Mucosa of stomach (tissue), 1 donor: ENCODE measurements around the gene BTBD3.

ENCODE experiments used
- H3K27me3 ChIP-seq: one replicate; pipeline ENCODE4 v1.7.0; 2013; ENCODE audit warnings: mild to moderate bottlenecking, low read length; ENCODE audit not compliant: control insufficient read depth, insufficient read depth
- H3K36me3 ChIP-seq: one replicate; pipeline ENCODE4 v1.7.0; 2013; ENCODE audit warnings: low read length; ENCODE audit not compliant: control insufficient read depth, insufficient read depth
- H3K4me1 ChIP-seq: one replicate; pipeline ENCODE4 v1.7.0; 2013; ENCODE audit warnings: mild to moderate bottlenecking, low read length; ENCODE audit not compliant: control insufficient read depth, insufficient read depth
- H3K4me3 ChIP-seq: one replicate; pipeline ENCODE4 v1.7.0; 2013; ENCODE audit warnings: low read length
- H3K9ac ChIP-seq: one replicate; pipeline ENCODE4 v1.7.0; 2013; ENCODE audit warnings: mild to moderate bottlenecking, low read length, moderate library complexity
- H3K9me3 ChIP-seq: one replicate; pipeline ENCODE4 v1.7.0; 2013; ENCODE audit warnings: mild to moderate bottlenecking, low read length, moderate library complexity; ENCODE audit not compliant: control insufficient read depth
- donor health status: Pancreatic carcinoma.

Gene BTBD3

DNA sequence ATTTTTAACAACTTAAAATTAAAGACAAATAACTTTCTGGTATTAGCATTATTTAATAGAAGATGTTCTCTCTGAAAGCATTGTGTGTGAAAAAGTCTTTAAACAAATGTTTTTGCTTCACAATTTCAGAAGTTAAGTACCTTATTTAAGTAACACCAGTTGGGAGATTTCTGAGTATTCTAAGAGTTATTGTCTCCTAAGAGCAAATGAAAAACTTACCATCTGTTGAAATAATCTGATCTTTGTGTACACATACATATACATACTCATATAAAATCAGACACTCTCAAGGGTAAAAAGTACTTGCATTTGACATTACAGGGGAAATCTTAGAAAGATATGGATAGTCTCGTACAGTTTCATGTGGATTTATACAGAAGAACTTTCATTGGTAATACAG is 2.4 kb downstream of the BTBD3 start:
- H3K4me1 ChIP-seq = peaks cover 13% of the 10 kb centered on the region
- no peaks in the 10 kb centered on the region for H3K36me3 ChIP-seq
- no peaks in the 10 kb centered on the region for H3K27me3 ChIP-seq
- peak overlapping the region; percentile 75 for H3K9ac ChIP-seq
- H3K9me3 ChIP-seq = no peaks in the 10 kb centered on the region
- peak overlapping the region; percentile 32 for H3K4me3 ChIP-seq

DNA sequence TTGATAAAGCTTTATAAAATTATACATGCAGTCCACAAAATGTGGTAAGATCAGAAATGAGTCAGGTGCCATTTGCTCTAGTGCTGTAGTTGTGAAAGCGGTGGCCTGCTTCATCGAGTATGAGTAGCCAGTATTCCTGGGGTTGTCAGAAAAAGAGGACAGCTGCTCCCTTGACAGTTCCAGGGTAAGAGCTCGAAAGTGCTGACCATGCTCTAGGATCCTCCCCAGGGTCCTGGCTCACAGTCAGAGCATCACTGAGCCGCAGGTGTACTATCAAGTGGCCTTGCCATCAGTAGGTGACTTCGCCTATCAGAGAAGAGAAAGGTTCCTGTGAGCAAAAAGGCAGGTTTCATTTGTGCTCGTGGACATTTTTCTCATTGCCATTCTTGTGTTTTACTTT is 3.6 kb downstream of the BTBD3 start:
- H3K9me3 ChIP-seq = no peaks in the 10 kb centered on the region
- no peaks in the 10 kb centered on the region for H3K27me3 ChIP-seq
- H3K9ac ChIP-seq = no peak overlapping the region
- peaks cover 10% of the 10 kb centered on the region for H3K4me1 ChIP-seq
- H3K36me3 ChIP-seq = no peaks in the 10 kb centered on the region
- no peak overlapping the region for H3K4me3 ChIP-seq

DNA sequence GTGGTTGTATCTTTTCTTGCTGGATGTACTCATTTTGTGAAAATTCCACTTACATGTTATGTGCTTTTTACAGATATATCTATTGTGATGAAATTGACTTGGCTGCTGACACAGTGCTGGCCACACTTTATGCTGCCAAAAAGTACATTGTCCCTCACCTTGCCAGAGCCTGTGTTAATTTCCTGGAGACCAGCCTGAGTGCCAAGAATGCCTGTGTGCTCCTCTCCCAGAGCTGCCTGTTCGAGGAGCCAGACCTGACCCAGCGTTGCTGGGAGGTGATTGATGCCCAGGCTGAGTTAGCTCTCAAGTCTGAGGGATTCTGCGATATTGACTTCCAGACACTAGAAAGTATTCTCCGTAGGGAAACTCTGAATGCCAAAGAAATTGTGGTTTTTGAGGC is 4.9 kb downstream of the BTBD3 start:
- Histone ChIP-seq H3K4me1 (no peaks in the 10 kb centered on the region), H3K27me3 (no peaks in the 10 kb centered on the region), H3K36me3 (no peaks in the 10 kb centered on the region), H3K9me3 (no peaks in the 10 kb centered on the region), H3K9ac (no peak overlapping the region), H3K4me3 (no peak overlapping the region)

DNA sequence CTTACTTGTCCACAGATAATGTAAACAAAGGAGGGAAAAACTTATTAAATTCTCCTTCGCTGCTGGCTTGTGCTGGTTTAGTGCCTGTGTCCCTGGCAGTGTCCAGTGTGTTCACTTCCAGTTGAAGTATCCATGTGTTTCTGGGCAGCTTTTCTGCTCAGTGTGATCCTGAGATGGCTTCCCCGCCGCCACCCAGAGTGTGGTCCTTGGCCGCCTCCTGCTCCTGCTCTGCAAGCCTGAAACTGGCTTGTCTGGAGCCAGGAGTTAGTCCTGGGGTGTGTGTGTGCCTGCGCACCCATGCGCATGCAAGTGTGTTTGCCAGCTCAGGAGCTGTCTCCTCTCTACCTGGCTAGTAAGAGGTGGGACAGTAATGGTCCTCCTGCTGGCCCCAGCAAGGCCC is 7.2 kb downstream of the BTBD3 start:
- no peak overlapping the region for H3K9ac ChIP-seq
- no peaks in the 10 kb centered on the region for H3K4me1 ChIP-seq
- H3K4me3 ChIP-seq = no peak overlapping the region
- no peaks in the 10 kb centered on the region for H3K27me3 ChIP-seq
- no peaks in the 10 kb centered on the region for H3K36me3 ChIP-seq
- H3K9me3 ChIP-seq = no peaks in the 10 kb centered on the region

DNA sequence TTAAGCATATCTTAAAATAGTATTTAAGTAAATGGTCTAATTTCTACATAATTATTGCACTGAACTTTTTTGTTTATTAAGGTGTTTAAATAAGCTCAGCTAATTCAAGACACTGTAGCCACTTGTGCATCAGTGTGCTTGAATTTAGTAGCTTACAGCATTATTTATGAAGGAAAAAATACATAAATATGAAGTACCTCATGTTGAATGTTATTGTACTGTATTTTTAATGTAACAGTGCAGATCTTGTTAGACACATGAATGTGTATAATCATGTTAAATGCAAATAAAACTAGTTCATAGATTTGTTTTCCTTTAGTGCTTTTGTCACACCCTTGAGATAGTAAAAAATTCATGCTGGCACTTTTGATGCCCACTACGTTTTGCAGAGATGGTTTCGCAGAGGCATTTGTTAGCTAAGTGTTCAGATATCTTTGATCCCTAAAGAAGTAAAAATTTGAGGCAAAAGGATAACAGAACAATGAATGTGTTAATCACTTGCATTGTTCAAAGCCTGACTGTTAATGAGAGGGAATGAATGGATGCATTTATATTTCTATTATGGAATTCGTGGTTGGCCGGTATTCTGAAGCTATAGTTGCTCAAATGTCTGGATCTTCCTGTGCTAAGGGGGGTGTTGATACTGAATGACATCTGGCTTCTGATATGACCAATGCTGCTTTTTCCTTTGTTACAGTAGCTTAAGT is 8.8 kb downstream of the BTBD3 start:
- Histone ChIP-seq H3K27me3 (no peaks in the 10 kb centered on the region), H3K9me3 (no peaks in the 10 kb centered on the region), H3K9ac (no peak overlapping the region), H3K4me1 (no peaks in the 10 kb centered on the region), H3K4me3 (no peak overlapping the region), H3K36me3 (no peaks in the 10 kb centered on the region)

DNA sequence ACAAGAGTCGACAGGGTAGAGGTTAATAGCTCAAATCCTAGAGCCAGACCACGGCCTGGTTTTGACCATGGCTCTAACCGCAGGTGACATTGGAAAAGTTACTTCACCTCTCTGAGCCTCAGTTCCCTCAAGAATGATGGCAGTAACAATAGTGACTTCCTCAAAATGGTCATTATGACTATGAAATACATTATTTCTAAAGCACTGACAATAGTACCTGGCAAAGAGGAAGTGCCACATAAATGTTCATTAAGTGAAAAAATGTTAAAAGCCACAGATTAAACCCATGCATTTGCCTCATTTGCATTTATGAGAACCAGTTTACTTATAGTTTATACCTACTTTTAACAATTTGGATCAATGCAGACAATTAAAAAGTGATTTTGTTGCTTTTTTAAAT is 12.3 kb downstream of the BTBD3 start:
- Histone ChIP-seq H3K4me1 (no peaks in the 10 kb centered on the region), H3K9ac (no peak overlapping the region), H3K27me3 (no peaks in the 10 kb centered on the region), H3K9me3 (no peaks in the 10 kb centered on the region), H3K36me3 (no peaks in the 10 kb centered on the region), H3K4me3 (no peak overlapping the region)

DNA sequence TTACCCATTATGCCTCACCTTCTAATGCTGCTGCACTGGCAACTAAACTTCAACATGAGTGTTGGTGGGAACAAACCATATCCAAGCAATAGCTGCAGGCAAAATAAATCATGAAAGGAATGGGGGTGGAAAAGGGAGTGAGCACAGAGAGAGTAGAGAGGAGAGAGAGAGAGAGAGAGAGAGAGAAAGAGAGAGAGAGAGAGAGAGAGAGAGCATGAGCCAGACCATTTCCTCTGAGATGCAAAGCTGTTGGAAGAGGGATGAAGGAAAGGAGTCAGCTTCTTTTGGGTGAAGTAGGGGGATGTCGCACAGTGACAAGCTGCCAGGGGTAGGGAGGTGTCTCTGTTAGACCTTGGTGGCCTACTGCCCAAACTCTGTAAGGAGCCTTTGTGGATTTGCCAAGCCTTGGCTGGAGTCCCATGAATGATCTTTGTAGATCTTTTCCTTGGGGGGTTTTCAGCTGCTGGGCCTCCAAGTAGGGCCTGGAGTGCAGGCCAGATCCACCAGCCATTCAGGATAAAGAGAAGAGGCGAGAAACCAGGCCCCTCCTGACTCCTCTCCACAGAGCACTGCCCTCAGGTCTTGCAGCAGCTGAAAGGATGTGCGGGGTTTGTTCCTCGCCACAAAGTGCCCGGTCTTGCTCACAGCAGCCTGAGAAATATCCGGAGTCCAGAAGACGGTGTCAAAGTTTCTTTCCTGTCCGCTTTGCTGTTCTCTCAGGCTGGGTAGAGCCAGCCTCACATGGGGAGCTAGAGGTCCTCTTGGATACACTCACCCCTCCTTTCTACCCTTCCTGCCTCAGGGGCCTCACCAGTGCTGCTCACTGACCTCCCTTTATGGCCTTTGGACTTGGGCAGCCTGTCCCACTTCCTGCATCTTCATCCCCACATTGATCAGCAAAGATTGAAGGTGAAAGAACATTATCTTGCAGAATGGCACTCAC is 17.8 kb downstream of the BTBD3 start:
- no peak overlapping the region for H3K9ac ChIP-seq
- peaks cover 3% of the 10 kb centered on the region for H3K4me1 ChIP-seq
- H3K4me3 ChIP-seq = no peak overlapping the region
- H3K36me3 ChIP-seq = no peaks in the 10 kb centered on the region
- H3K27me3 ChIP-seq = no peaks in the 10 kb centered on the region
- H3K9me3 ChIP-seq = no peaks in the 10 kb centered on the region

DNA sequence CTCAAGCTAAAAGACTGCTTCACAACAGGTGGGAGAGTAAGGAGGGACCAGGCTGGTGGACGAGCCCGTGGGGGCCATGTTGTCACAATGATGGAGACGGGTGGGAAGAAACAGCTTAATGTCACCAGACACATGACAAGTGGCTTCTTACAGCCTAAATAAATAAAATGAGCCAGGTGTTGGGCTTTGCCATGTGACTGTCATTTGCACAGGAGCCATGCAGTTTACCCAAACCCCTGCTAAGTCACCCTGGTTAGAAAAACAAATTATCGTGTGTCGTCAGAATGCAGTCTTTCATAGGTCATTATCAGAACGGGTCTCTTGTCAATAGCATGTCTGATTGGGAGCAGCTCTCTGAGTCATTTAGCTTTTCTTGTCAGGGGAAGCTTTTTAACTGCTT is 18.5 kb downstream of the BTBD3 start:
- Histone ChIP-seq H3K9ac (no peak overlapping the region), H3K27me3 (no peaks in the 10 kb centered on the region), H3K4me1 (peaks cover 6% of the 10 kb centered on the region), H3K4me3 (no peak overlapping the region), H3K36me3 (no peaks in the 10 kb centered on the region), H3K9me3 (no peaks in the 10 kb centered on the region)

DNA sequence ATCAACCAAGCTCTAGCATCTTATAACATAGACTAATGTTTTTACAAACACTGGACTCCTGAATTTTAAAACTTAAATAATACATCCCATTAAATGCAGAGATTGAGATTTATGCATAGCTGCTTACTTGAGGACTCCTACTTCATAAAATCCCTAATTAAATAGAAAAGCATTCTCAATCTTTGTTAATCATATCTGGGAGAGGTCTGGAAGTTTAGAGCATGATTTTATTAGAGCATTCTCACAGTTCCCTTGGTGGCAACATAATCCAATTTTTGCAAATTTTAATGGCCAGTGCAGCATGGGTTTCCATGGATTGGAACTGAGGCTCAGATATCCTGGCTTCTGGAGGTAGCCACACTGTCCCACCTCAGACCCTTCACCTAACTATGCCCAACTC is 19.5 kb downstream of the BTBD3 start:
- no peak overlapping the region for H3K4me3 ChIP-seq
- H3K36me3 ChIP-seq = no peaks in the 10 kb centered on the region
- H3K9me3 ChIP-seq = no peaks in the 10 kb centered on the region
- peaks cover 6% of the 10 kb centered on the region for H3K4me1 ChIP-seq
- no peaks in the 10 kb centered on the region for H3K27me3 ChIP-seq
- no peak overlapping the region for H3K9ac ChIP-seq

DNA sequence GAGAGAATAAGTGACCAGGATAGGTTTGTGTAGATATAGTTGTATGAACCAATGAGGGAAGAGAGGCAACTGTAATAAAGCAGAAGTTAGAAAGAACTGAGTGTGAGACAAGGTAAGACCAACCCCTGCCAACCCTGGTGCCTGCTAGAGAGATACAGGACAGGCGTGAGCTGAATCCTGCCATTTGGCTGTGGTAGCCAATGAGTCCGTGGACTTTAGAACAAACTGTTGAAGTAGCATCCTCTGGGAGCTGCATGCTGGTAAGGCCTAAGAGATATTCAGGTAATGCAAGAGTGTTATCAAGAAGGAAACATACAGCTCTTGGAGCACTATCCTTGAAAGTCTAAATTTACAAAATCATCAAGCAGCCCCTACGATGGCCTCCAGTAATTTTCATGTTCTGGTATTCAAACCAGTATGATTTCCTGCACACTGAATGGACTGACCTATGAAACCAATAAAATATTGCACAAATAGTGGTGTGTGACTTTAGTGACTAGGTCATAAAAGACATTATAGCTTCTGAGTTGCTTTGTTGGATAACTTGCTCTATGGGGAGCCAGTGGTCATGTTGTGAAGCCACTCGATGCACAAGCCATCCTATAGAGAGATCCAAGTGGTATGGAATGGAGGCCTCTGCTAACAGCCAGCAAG is 24.0 kb downstream of the BTBD3 start:
- H3K27me3 ChIP-seq = no peaks in the 10 kb centered on the region
- H3K4me1 ChIP-seq = peaks cover 6% of the 10 kb centered on the region

DNA sequence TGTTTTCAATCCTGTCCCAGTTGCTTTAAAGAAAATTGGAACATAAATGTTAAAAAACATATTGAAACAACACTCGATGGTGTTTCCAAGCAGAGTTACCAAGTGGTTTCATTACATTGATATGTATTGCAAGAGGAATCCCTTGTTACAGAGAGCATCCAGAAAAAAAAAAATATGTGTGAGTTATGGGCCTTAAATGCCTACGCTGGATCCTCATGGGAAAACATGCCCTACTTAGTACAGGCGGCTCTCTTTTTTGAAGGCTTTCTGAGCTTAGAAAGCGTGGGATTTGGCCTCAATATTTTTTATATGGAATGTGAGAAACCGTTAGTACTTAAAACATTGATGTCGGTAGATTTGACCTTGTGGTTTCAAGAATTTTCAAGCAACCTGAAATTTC is 26.1 kb downstream of the BTBD3 start:
- Histone ChIP-seq H3K27me3 (no peaks in the 10 kb centered on the region), H3K9ac (no peak overlapping the region), H3K36me3 (no peaks in the 10 kb centered on the region), H3K4me3 (no peak overlapping the region), H3K4me1 (peaks cover 6% of the 10 kb centered on the region), H3K9me3 (no peaks in the 10 kb centered on the region)

More for the DNA sequence above, 24.0 kb downstream of the BTBD3 start:
- Histone ChIP-seq H3K36me3 (no peaks in the 10 kb centered on the region), H3K9me3 (no peaks in the 10 kb centered on the region), H3K4me3 (no peak overlapping the region), H3K9ac (no peak overlapping the region)

DNA sequence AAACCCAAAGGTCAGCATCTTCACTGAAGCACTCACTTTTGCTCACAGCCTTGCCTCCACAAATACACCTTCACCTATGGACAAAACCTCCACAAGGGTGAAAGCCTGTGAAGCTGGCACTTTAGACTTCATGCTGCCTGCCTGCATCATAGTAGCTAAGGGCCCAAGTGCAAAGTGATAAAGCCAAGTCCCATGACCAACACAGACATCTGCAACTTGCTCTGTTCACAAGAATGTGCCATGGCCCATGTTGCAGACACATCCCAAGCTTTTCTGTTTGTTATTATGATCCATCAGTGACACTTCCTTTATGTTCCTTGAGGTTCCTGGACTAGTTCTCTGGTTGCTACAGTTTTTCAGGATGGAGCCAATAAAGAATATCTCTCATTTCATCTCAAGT is 31.1 kb downstream of the BTBD3 start:
- H3K36me3 ChIP-seq = no peaks in the 10 kb centered on the region
- no peak overlapping the region for H3K4me3 ChIP-seq
- H3K9me3 ChIP-seq = no peaks in the 10 kb centered on the region
- no peaks in the 10 kb centered on the region for H3K4me1 ChIP-seq
- no peak overlapping the region for H3K9ac ChIP-seq
- no peaks in the 10 kb centered on the region for H3K27me3 ChIP-seq
